ENCODE data around the gene AJM1.
"Not testable (repeated sequence)": the region's sequence is repeated elsewhere in the genome, so short reads cannot be mapped to it uniquely, and the experiment has no call there.

- TF ChIP-seq TAF1 (IDR thresholded peaks at IDR 0.05; ENCODE audit: low read depth, low read length); USF2 (IDR thresholded peaks at IDR 0.05; ENCODE audit: low read length); CHD2 (IDR thresholded peaks at IDR 0.05; ENCODE audit: low read length); EZH2 (IDR thresholded peaks at IDR 0.05; ENCODE audit: low read depth, low read length, severe bottlenecking); CHD1 (IDR thresholded peaks at IDR 0.05; ENCODE audit: low read depth, low read length): not testable (repeated sequence)
Observed at GRCh38 chr9:136883670-136884069, 41.4 kb downstream of the AJM1 start.

Measured in H1 (cell line).